Smooth muscle cell (in vitro differentiated cells): ENCODE results near the gene CPNE4. TPM values are rescaled to one million over a fixed set of nuclear protein-coding genes. Genes with fewer than 3 reads are reported as not detected.

Source experiments
- DNase-seq: peaks from one replicate; lab custom pipeline; 2025; ENCODE audit not compliant: unreplicated experiment; lab: John Stamatoyannopoulos, UW
- H2AFZ ChIP-seq: fragments of 200-600 bp; sonication (generic); 2 replicates; pipeline ENCODE4 v1.6.0; 2016; ENCODE audit warnings: antibody characterized with exemption, low read depth, mild to moderate bottlenecking
- H3F3A ChIP-seq: fragments of 200-600 bp; sonication (generic); 2 replicates; pipeline ENCODE4 v1.6.0; 2017; ENCODE audit warnings: antibody characterized with exemption, low read depth
- H3K27ac ChIP-seq: fragments of 200-600 bp; sonication (generic); 2 replicates; pipeline ENCODE4 v1.5.1; 2016; ENCODE audit warnings: low read depth, mild to moderate bottlenecking
- H3K27me3 ChIP-seq: fragments of 200-600 bp; sonication (generic); 2 replicates; pipeline ENCODE4 v1.6.1; 2016; ENCODE audit warnings: low read depth, mild to moderate bottlenecking
- H3K36me3 ChIP-seq: fragments of 200-600 bp; sonication (generic); 2 replicates; pipeline ENCODE4 v1.5.1; 2016; ENCODE audit warnings: low read depth
- H3K4me1 ChIP-seq: fragments of 200-600 bp; sonication (generic); 2 replicates; pipeline ENCODE4 v1.5.1; 2016; ENCODE audit warnings: low read depth
- H3K4me2 ChIP-seq: fragments of 200-600 bp; sonication (generic); 2 replicates; pipeline ENCODE4 v1.6.0; 2016; ENCODE audit warnings: mild to moderate bottlenecking
- H3K4me3 ChIP-seq: fragments of 200-600 bp; sonication (generic); 2 replicates; pipeline ENCODE4 v1.5.1; 2016; ENCODE audit warnings: mild to moderate bottlenecking
- H3K79me2 ChIP-seq: fragments of 200-600 bp; sonication (generic); 2 replicates; pipeline ENCODE4 v1.6.0; 2016; ENCODE audit warnings: low read depth, mild to moderate bottlenecking
- H3K9ac ChIP-seq: fragments of 200-600 bp; sonication (generic); 2 replicates; pipeline ENCODE4 v1.6.0; 2016; ENCODE audit warnings: low read depth
- H3K9me3 ChIP-seq: fragments of 200-600 bp; sonication (generic); replicated peaks from 2 replicates; pipeline ENCODE4 v1.5.1; 2016; ENCODE audit warnings: low read depth
- H4K20me1 ChIP-seq: fragments of 200-600 bp; sonication (generic); 2 replicates; pipeline ENCODE4 v1.6.0; 2016; ENCODE audit warnings: low read depth
- CTCF ChIP-seq: fragments of 200-600 bp; sonication (generic); IDR thresholded peaks from 2 replicates; pipeline ENCODE4 v1.5.1; 2017; ENCODE audit warnings: borderline replicate concordance, mild to moderate bottlenecking, antibody characterized with exemption; ENCODE audit not compliant: insufficient read depth, poor library complexity, severe bottlenecking
- WGBS: methylation state at CpG from one replicate; pipeline ENCODE4 v1.1.7; 2016; ENCODE audit warnings: low lambda C conversion rate; 5-methylcytosine and 5-hydroxymethylcytosine counted together
- polyA plus RNA-seq: library from polyadenylated mRNA; unstranded; fragments of >200 nt; fragmentation: Nextera tagmentation; extraction: Ambion mirVana; gene quantifications from 2 replicates; pipeline ENCODE4 v1.2.1, GENCODE V29; 2016
- total RNA-seq: library from RNA; depleted of rRNA; stranded (reverse); fragments of >200 nt; gene quantifications from 2 replicates; pipeline ENCODE4 v1.2.3, GENCODE V29; 2014

The CPNE4 gene
- total and polyA plus RNA-seq, 2 experiments from 2014 or later, result 0.05 to 1.6 TPM

GRCh38 chr3:131608741-131609140, 426.1 kb downstream of the CPNE4 start:
- H3K4me3 ChIP-seq, result no peak overlapping the region
- TF ChIP-seq CTCF, result no peak
- no peaks in the 10 kb centered on the region for H3K27me3 ChIP-seq
- no peaks in the 10 kb centered on the region for H3K9me3 ChIP-seq
- no peaks in the 10 kb centered on the region for H3F3A ChIP-seq
- no peaks in the 10 kb centered on the region for H3K36me3 ChIP-seq
- no peaks in the 10 kb centered on the region for H4K20me1 ChIP-seq
- no peak overlapping the region for H3K27ac ChIP-seq
- no peaks in the 10 kb centered on the region for H3K79me2 ChIP-seq
- H2AFZ ChIP-seq, result no peak overlapping the region
- no peak overlapping the region for H3K4me2 ChIP-seq
- no peak for DNase-seq
- H3K4me1 ChIP-seq, result no peaks in the 10 kb centered on the region
- H3K9ac ChIP-seq, result no peak overlapping the region

- Histone ChIP-seq H3K4me2 (no peak overlapping the region), H3K27me3 (no peaks in the 10 kb centered on the region), H3K4me3 (no peak overlapping the region), H4K20me1 (no peaks in the 10 kb centered on the region), H3K9me3 (no peaks in the 10 kb centered on the region), H2AFZ (no peak overlapping the region), H3K36me3 (no peaks in the 10 kb centered on the region), H3K79me2 (no peaks in the 10 kb centered on the region), H3K27ac (no peak overlapping the region), H3F3A (no peaks in the 10 kb centered on the region), H3K9ac (no peak overlapping the region), H3K4me1 (no peaks in the 10 kb centered on the region)
- 92% methylated on average over 1 of the region's 1 CpG for WGBS
- no peak for TF ChIP-seq CTCF
- DNase-seq, result no peak
Observed at GRCh38 chr3:131608296-131608695, 426.5 kb downstream of the CPNE4 start.

- H3K36me3 ChIP-seq, result no peaks in the 10 kb centered on the region
- WGBS, result 67% methylated on average over 2 of the region's 2 CpGs
Observed at GRCh38 chr3:131605916-131606315, 428.9 kb downstream of the CPNE4 start.

More at GRCh38 chr3:131605916-131606315, 428.9 kb downstream of the CPNE4 start:
- Histone ChIP-seq H3K27ac (no peak overlapping the region), H3K9me3 (no peaks in the 10 kb centered on the region), H4K20me1 (no peaks in the 10 kb centered on the region), H2AFZ (no peak overlapping the region), H3K4me1 (no peaks in the 10 kb centered on the region), H3F3A (no peaks in the 10 kb centered on the region), H3K79me2 (no peaks in the 10 kb centered on the region), H3K9ac (no peak overlapping the region), H3K4me2 (no peak overlapping the region), H3K4me3 (no peak overlapping the region), H3K27me3 (no peaks in the 10 kb centered on the region)
- DNase-seq, result no peak
- no peak for TF ChIP-seq CTCF
